Skeletal muscle tissue (tissue), 4 donors: Measurements from ENCODE around the gene PGPEP1. TPM values are rescaled to one million over a fixed set of nuclear protein-coding genes. Genes with fewer than 3 reads are reported as not detected.
A peak's percentile ranks its signal among the peaks of the same experiment; 100 is the strongest.

Experiments
- H3K27ac ChIP-seq: one replicate; pipeline ENCODE4 v1.7.0; 2013; ENCODE audit warnings: mild to moderate bottlenecking, low read depth, low read length, inconsistent platforms
- H3K27me3 ChIP-seq, 3 donors: one replicate each; pipeline ENCODE4 v1.7.0; 2013; ENCODE audit warnings: low read length in 3 of 3; ENCODE audit not compliant: control insufficient read depth in 3 of 3, insufficient read depth in 3 of 3
- H3K36me3 ChIP-seq, 3 donors: one replicate each; pipeline ENCODE4 v1.7.0; 2013; ENCODE audit warnings: low read length in 3 of 3; ENCODE audit not compliant: control insufficient read depth in 3 of 3, insufficient read depth in 3 of 3
- H3K4me1 ChIP-seq, 3 donors: one replicate each; pipeline ENCODE4 v1.7.0; 2013; ENCODE audit warnings: low read length in 3 of 3, mild to moderate bottlenecking in 3 of 3; ENCODE audit not compliant: control insufficient read depth in 3 of 3, insufficient read depth in 3 of 3
- H3K4me3 ChIP-seq, 3 donors: one replicate each; pipeline ENCODE4 v1.7.0; 2013; ENCODE audit warnings: low read length in 3 of 3
- H3K9ac ChIP-seq, 3 donors: one replicate each; pipeline ENCODE4 v1.7.0; 2013; ENCODE audit warnings: low read length in 3 of 3, mild to moderate bottlenecking in 3 of 3, moderate library complexity in 2 of 3, low read depth in 1 of 3
- H3K9me3 ChIP-seq, 3 donors: one replicate each; pipeline ENCODE4 v1.7.0; 2013; ENCODE audit warnings: low read length in 3 of 3; ENCODE audit not compliant: control insufficient read depth in 3 of 3
- total RNA-seq: library from RNA; depleted of rRNA; stranded (reverse); fragments of >200 nt; gene quantifications from one replicate; pipeline ENCODE4 v1.2.3, GENCODE V29; 2014
- donor health status: Osteomylitis.

The PGPEP1 gene
- total RNA-seq, 1 donor from 2014 or later = 10.4 TPM

GRCh38 chr19:18414504-18415177 lies 74.2 kb downstream of the PGPEP1 start:
- Histone ChIP-seq H3K4me1 (peaks cover 41 to 47% (median 42%) of the 10 kb centered on the region in 3 donors), H3K36me3 (no peaks in the 10 kb centered on the region), H3K9ac (peak overlapping the region in 2 of 3 donors; percentile 45 to 50), H3K9me3 (no peaks in the 10 kb centered on the region), H3K27me3 (peaks cover 7 to 34% (median 31%) of the 10 kb centered on the region in 3 donors), H3K27ac (peak overlapping the region; percentile 95), H3K4me3 (peak overlapping the region in 1 of 3 donors; percentile 24)

DNA sequence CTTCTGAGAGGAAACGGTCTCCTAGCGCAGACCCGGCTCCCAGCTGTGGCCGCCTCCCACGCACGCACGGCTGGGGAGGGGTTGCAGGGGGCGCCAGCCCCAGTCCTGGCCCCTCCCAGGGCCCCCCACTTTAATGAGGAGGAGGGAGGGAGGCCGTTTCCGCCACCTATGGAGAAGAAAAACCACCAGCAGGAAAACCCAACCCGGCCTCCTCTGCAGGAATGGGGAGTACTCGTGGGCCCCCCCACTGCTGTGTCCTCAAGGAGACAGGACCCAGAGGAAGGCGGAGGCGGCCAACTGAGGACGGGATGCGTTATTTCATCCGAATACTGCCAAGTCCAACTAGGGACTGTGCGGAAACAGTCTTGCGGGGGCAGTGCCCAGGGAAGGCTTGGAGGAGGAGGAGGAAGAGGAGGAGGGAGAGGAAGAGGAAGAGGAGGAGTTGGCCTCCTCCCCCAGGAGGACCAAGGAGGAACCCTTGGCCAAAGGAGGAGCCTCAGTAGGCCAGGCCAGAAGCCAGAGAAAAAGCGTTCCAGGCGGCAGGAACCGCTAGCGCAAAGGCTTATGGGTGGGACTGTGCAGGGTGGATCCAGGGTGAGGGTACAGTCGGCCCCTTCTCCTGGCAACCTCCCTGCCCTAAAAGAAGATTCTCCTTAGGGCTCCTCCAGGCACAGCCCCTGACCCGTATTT lies 74.9 kb downstream of the PGPEP1 start:
- H3K4me1 ChIP-seq = peaks cover 42 to 50% (median 43%) of the 10 kb centered on the region in 3 donors
- H3K27me3 ChIP-seq = peaks cover 7 to 34% (median 31%) of the 10 kb centered on the region in 3 donors

DNA sequence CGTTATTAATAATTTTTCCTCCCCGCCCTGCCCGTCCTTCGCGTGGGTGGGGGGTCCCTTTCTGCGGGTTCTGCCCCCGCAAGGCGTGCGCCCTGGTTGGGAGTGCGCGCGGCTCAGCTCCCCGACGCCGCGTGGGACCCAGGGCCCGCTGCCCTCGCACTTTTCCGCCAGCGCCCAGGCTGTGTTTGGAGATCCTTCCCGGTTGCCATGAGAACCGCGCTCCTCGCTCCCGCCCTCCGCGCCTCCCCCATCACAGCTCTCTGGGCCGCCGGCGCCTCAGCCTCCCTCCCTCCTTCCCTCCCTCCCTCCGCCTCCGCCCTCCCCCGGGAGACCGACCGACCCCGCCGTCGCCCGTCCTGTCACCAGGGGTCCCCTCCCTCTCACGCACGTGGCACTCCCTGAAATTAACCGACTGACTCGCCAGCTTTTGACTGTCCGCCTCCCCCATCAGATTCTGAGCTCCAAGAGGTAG lies 76.4 kb downstream of the PGPEP1 start:
- H3K4me1 ChIP-seq = peaks cover 50 to 57% (median 52%) of the 10 kb centered on the region in 3 donors
- peak overlapping the region in 2 of 3 donors; percentile 46 to 51 for H3K4me3 ChIP-seq
- peaks cover 7 to 34% (median 29%) of the 10 kb centered on the region in 3 donors for H3K27me3 ChIP-seq
- no peaks in the 10 kb centered on the region for H3K9me3 ChIP-seq
- peak overlapping the region; percentile 95 for H3K27ac ChIP-seq
- no peaks in the 10 kb centered on the region for H3K36me3 ChIP-seq
- peak overlapping the region; percentile 33 to 69 (median 59) for H3K9ac ChIP-seq

More for the DNA sequence above, 74.9 kb downstream of the PGPEP1 start:
- no peaks in the 10 kb centered on the region for H3K9me3 ChIP-seq
- peak overlapping the region; percentile 95 for H3K27ac ChIP-seq
- H3K9ac ChIP-seq = peak overlapping the region; percentile 43 to 54 (median 45)
- peak overlapping the region; percentile 46 to 51 (median 49) for H3K4me3 ChIP-seq
- H3K36me3 ChIP-seq = no peaks in the 10 kb centered on the region

DNA sequence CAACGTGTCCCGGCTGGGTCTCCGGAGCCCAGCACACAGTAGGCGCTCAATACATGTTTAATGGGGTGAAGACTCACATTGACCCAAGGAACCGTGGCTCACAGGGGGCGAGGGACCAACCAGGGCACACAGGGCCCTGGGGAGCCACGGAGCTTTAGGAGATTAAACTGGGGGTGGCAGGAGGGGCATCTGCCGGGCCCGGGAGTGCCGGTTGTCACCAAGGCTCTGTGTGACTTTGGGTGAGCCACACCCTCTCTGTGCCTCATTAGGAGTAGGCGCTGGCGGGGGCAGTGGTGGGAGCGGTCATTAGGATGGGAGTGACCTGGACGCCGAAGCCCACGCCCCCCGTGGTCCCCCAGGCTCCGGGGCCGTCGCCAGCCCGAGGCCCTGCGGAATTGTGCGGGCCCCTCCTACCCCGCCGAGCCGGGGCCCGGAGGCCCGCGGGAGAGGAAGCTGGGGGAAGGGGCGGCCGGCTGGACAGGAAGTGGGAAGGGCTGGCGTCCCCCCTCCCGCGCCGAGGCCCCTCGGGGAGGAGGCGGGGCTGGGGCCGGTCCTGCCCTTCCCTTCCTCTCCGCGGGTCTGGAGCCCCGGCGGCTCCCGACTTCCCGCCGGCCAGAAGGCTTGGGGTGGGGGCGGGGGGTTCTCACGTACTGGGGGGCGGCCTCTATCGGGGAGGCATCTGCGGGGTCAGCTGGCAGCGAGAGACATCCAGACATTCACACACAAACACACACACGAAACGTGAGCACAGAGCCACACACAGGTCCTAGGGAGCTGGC lies 77.0 kb downstream of the PGPEP1 start:
- peak overlapping the region; percentile 33 to 77 (median 59) for H3K9ac ChIP-seq
- peaks cover 7 to 34% (median 29%) of the 10 kb centered on the region in 3 donors for H3K27me3 ChIP-seq
- peak overlapping the region; percentile 95 for H3K27ac ChIP-seq
- no peaks in the 10 kb centered on the region for H3K9me3 ChIP-seq
- no peaks in the 10 kb centered on the region for H3K36me3 ChIP-seq
- H3K4me3 ChIP-seq = peak overlapping the region; percentile 50 to 61 (median 51)
- H3K4me1 ChIP-seq = peaks cover 52 to 57% (median 53%) of the 10 kb centered on the region in 3 donors

DNA sequence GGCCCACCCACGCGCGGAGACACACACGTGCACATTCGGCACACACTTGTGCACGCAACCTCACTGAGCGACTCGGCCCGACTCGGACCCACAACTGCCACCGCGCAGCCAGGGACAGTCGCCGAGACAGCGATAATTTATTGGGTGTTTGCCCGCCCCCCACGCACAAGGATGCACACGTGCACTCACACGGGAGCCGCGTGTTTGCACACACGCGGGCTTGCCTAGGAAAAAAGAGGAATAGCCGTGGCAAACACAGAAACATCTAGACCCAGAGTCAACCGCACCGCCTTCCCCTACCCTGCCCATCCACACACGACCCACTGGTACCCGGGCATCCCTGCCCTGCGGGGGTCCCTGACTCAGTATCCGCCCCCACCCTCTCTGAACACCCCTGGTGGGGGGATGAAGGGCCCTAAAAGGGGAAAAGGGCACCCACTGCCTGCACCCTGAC lies 77.7 kb downstream of the PGPEP1 start:
- peak overlapping the region; percentile 23 to 61 (median 50) for H3K4me3 ChIP-seq
- H3K4me1 ChIP-seq = peaks cover 55 to 63% (median 59%) of the 10 kb centered on the region in 3 donors
- H3K9ac ChIP-seq = peak overlapping the region in 1 of 3 donors; percentile 77

DNA sequence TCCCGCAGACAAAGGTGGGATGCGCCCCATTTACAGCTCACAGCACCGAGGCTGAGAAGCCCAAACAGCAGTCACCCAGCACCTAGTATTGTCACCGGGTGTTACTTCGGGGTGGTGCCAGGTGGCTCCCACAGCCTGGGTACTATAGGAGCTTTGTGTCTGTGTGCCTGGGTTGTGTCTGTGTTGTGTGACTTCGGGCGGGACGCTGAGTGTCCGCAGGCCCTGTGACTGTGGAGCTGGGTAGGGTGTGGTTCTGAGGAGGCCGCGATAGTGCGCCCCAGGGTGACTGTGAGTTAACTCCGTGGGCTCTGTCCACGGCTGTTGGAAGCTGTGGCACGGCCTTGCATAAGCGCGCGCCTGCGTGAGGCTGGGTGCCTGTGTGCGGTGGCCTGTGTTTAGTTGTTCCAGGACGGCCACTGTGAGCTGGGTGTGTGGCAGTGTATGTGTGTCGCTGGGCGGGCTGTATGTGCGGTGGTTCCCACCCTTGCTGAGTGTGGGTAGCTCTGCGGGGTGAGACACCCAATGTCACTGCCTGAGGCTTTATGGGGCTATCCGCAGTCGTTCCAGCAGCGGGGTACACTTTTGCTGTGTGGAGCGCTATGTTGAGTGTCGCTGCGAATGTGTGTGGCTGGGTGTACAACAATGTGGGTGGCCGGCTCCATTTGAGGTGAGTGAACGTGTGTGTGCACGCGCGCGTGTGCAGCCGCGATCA lies 78.2 kb downstream of the PGPEP1 start:
- peaks cover 7 to 30% (median 29%) of the 10 kb centered on the region in 3 donors for H3K27me3 ChIP-seq
- peak overlapping the region; percentile 95 for H3K27ac ChIP-seq
- H3K4me1 ChIP-seq = peaks cover 60 to 69% (median 65%) of the 10 kb centered on the region in 3 donors
- no peaks in the 10 kb centered on the region for H3K9me3 ChIP-seq
- H3K4me3 ChIP-seq = peak overlapping the region; percentile 59 to 79 (median 69)
- no peaks in the 10 kb centered on the region for H3K36me3 ChIP-seq
- peak overlapping the region; percentile 48 to 77 (median 68) for H3K9ac ChIP-seq

More for the DNA sequence above, 77.7 kb downstream of the PGPEP1 start:
- Histone ChIP-seq H3K27ac (peak overlapping the region; percentile 95), H3K36me3 (no peaks in the 10 kb centered on the region), H3K9me3 (no peaks in the 10 kb centered on the region), H3K27me3 (peaks cover 7 to 30% (median 29%) of the 10 kb centered on the region in 3 donors)

DNA sequence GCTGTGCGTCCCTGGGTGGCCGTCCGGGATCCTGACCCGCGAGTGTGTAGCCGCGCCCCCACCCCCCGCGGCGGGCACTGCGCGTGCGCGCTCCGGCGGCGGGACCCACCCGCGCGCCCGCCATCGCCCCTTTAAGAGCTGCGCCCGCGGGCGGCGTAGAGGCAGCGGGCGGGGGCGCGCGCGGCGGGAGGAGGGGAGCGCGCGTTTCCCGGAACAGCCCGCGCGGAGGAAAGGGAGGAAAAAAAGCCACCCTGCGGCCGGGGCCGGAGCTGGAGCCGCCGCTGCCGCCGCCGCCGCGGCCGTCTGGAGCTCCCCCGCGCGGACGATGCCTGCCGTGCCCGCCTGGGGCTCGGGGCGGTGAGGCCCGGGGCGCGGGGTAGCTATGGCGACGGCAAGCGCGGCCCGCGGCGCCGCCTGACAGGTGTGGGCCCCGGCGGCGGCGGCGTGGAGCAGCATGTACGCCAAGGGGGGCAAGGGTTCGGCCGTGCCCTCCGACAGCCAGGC lies 78.8 kb downstream of the PGPEP1 start, which contains the start of gene SSBP4:
TSS of gene SSBP4 (plus strand) at position 204 of the 504 bp plus-strand sequence. CDS start at position 455, 251 bp downstream.
- Histone ChIP-seq H3K27me3 (peaks cover 7 to 27% (median 26%) of the 10 kb centered on the region in 3 donors), H3K27ac (peak within 1 kb of the TSS; percentile 95), H3K4me1 (peaks cover 56 to 69% (median 64%) of the 10 kb centered on the region in 3 donors), H3K9me3 (no peaks in the 10 kb centered on the region), H3K36me3 (no peaks in the 10 kb centered on the region), H3K9ac (peak within 1 kb of the TSS; percentile 68 to 77 (median 69)), H3K4me3 (peak within 1 kb of the TSS; percentile 59 to 79 (median 69))
